Measurements from ENCODE around the gene WDCP. TPM values are rescaled to one million over a fixed set of nuclear protein-coding genes. Genes with fewer than 3 reads are reported as not detected.

Gene WDCP
- total RNA-seq, 4 donors from 2014 or later = 5.9 to 18.2 (median 12.1) TPM

DNA sequence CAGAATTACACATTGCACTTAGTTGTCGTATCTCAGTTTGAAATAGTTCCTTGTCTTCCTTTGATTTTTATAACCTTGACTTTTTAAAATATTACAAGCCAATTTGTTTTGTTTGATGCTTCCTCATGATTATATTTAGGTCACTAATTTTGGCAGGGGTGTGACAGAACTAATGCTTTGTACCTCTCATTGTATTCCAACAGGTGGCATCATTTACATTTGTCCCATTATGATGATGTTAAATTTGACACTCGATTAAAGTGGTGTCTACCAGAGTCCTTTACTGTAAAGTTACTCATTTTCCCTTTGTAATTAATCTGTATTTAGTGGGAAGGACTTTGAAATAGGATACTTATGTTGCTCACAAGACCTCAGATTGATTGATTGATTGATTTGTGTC, 58.8 kb downstream of the WDCP start:
- intact Hi-C loops (cut with DNase I; ENCODE audit: low total_unique reads) = no loop called here

More for the DNA sequence above, 58.8 kb downstream of the WDCP start:
- no peak for TF ChIP-seq POLR2A (IDR thresholded peaks at IDR 0.05)
- TF ChIP-seq, protein P1, sequence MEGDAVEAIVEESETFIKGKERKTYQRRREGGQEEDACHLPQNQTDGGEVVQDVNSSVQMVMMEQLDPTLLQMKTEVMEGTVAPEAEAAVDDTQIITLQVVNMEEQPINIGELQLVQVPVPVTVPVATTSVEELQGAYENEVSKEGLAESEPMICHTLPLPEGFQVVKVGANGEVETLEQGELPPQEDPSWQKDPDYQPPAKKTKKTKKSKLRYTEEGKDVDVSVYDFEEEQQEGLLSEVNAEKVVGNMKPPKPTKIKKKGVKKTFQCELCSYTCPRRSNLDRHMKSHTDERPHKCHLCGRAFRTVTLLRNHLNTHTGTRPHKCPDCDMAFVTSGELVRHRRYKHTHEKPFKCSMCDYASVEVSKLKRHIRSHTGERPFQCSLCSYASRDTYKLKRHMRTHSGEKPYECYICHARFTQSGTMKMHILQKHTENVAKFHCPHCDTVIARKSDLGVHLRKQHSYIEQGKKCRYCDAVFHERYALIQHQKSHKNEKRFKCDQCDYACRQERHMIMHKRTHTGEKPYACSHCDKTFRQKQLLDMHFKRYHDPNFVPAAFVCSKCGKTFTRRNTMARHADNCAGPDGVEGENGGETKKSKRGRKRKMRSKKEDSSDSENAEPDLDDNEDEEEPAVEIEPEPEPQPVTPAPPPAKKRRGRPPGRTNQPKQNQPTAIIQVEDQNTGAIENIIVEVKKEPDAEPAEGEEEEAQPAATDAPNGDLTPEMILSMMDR (IDR thresholded peaks at IDR 0.05) = no peak
- H3K27ac ChIP-seq = no peak overlapping the region
- H3K4me3 ChIP-seq = no peak overlapping the region
- H3K9me3 ChIP-seq = no peaks in the 10 kb centered on the region
- H3K36me3 ChIP-seq = no peaks in the 10 kb centered on the region
- no peaks in the 10 kb centered on the region for H3K4me1 ChIP-seq
- DNase-seq = no peak
- no peaks in the 10 kb centered on the region for H3K27me3 ChIP-seq

Small RNAs within 50 kb of the gene (small RNA-seq; reads per million reads assigned to genes)
- gene RN7SL610P (not detected), gene RNU6-370P (not detected)

Other genes starting within 250 kb of the WDCP start
- 10 to 100 TPM; 14.1 to 67.5 (median 32.3) TPM for gene ATAD2B, start 120.3 kb downstream of the WDCP start, total RNA-seq
- gene UBXN2A, start 106.9 kb downstream of the WDCP start, total RNA-seq = 10 to 100 TPM; 16.8 to 36.4 (median 24.2) TPM
- gene MFSD2B, start 37.3 kb downstream of the WDCP start, total RNA-seq = 1 to 10 TPM in 1 of 4 donors, under 1 TPM in 1, not detected in 2; 0.35 to 1.4 TPM
- gene FKBP1B, start 2.4 kb upstream of the WDCP start, total RNA-seq = 10 to 100 TPM in 1 of 4 donors, 1 to 10 TPM in 3; 6.4 to 82.1 (median 6.8) TPM
- gene SF3B6, start 28.9 kb upstream of the WDCP start, total RNA-seq = 10 to 100 TPM; 55.0 to 99.0 (median 77.1) TPM
- gene TP53I3, start 37.4 kb upstream of the WDCP start, total RNA-seq = 10 to 100 TPM in 2 of 4 donors, 1 to 10 TPM in 1, under 1 TPM in 1; 0.77 to 55.4 (median 10.1) TPM
- 1 to 10 TPM in 1 of 4 donors, under 1 TPM in 1, not detected in 2; 0.95 to 2.0 TPM for gene PFN4, start 75.9 kb upstream of the WDCP start, total RNA-seq
- 10 to 100 TPM; 25.1 to 96.1 (median 51.7) TPM for gene FAM228B, start 76.1 kb upstream of the WDCP start, total RNA-seq
- 1 to 10 TPM in 3 of 4 donors, not detected in 1; 1.4 to 3.1 (median 3.0) TPM for gene FAM228A, start 127.7 kb upstream of the WDCP start, total RNA-seq

Data from uterus (tissue), 4 donors.